K562 (cell line): ENCODE results near the gene FAM131C. TPM values are rescaled to one million over a fixed set of nuclear protein-coding genes. Genes with fewer than 3 reads are reported as not detected.

Experiments
- BCOR ChIP-seq: fragments of 450-650 bp; IDR thresholded peaks from 2 replicates; pipeline ENCODE4 v1.6.1; 2016
- CC2D1A ChIP-seq: fragments of 450-650 bp; IDR thresholded peaks from 2 replicates; pipeline ENCODE4 v1.6.1; 2017; ENCODE audit warnings: mild to moderate bottlenecking
- CCAR2 ChIP-seq: fragments of 200-400 bp; formaldehyde crosslinking; IDR thresholded peaks from 2 replicates; pipeline ENCODE4 v1.6.1; 2017; ENCODE audit warnings: mild to moderate bottlenecking, low read depth, low read length
- CEBPB ChIP-seq: fragments of 450-650 bp; IDR thresholded peaks from 2 replicates; pipeline ENCODE4 v1.6.1; 2016; ENCODE audit warnings: missing genetic modification characterization, missing compliant biosample characterization
- COPS2 ChIP-seq: fragments of 450-650 bp; conservative IDR thresholded peaks from 2 replicates; pipeline ENCODE4 v1.6.1; 2016; ENCODE audit warnings: mild to moderate bottlenecking, moderate library complexity
- FOXJ2 ChIP-seq: fragments of 200-800 bp; sonication (Bioruptor generic); IDR thresholded peaks from 2 replicates; pipeline ENCODE4 v1.6.1; 2016; ENCODE audit warnings: missing genetic modification characterization, missing compliant biosample characterization
- HDAC2 ChIP-seq: fragments of 450-650 bp; IDR thresholded peaks from 2 replicates; pipeline ENCODE4 v1.6.1; 2016; ENCODE audit warnings: mild to moderate bottlenecking
- ILF3 ChIP-seq: fragments of 450-650 bp; IDR thresholded peaks from 2 replicates; pipeline ENCODE4 v1.6.1; 2018; ENCODE audit warnings: antibody characterized with exemption, mild to moderate bottlenecking, moderate library complexity, borderline replicate concordance
- KAT7 ChIP-seq: sonication (generic); formaldehyde crosslinking; IDR thresholded peaks from 2 replicates; pipeline ENCODE4 v1.8.0; 2022; ENCODE audit warnings: missing genetic modification reagents, mild to moderate bottlenecking, borderline replicate concordance
- KLF6 ChIP-seq: fragments of 250-450 bp; sonication (Bioruptor Pico); IDR thresholded peaks from 2 replicates; pipeline ENCODE4 v1.4.0; 2020; ENCODE audit warnings: mild to moderate bottlenecking, moderate library complexity, borderline replicate concordance
- MED1 ChIP-seq: sonication (generic); formaldehyde crosslinking; IDR thresholded peaks from 2 replicates; pipeline ENCODE4 v1.8.1; 2023; ENCODE audit warnings: missing genetic modification reagents, borderline replicate concordance
- NFIC ChIP-seq: fragments of 450-650 bp; IDR thresholded peaks from 2 replicates; pipeline ENCODE4 v1.6.1; 2017; ENCODE audit warnings: mild to moderate bottlenecking, inconsistent platforms
- NR3C1 ChIP-seq: sonication (generic); formaldehyde crosslinking; IDR thresholded peaks from 2 replicates; pipeline ENCODE4 v1.8.1; 2022; ENCODE audit warnings: missing genetic modification reagents
- RUNX1 ChIP-seq: sonication (generic); IDR thresholded peaks from 2 replicates; pipeline ENCODE4 v1.6.1; 2016; ENCODE audit warnings: antibody characterized with exemption, low read depth
- SP2 ChIP-seq: IDR thresholded peaks from 2 replicates; pipeline ENCODE4 v1.6.1; 2011; ENCODE audit warnings: mild to moderate bottlenecking, low read depth, low read length, moderate library complexity; ENCODE audit not compliant: poor library complexity, severe bottlenecking; ENCODE audit errors: extremely low read depth
- TAF1 ChIP-seq: IDR thresholded peaks from 2 replicates; pipeline ENCODE4 v1.6.1; 2011; ENCODE audit warnings: mild to moderate bottlenecking, low read length, moderate library complexity; ENCODE audit not compliant: insufficient read depth, control insufficient read depth, severe bottlenecking; ENCODE audit errors: extremely low read depth
- YBX1 ChIP-seq: fragments of 450-650 bp; IDR thresholded peaks from 2 replicates; pipeline ENCODE4 v1.7.1; 2016; ENCODE audit warnings: mild to moderate bottlenecking
- ZNF589 ChIP-seq: fragments of 200-800 bp; sonication (Bioruptor generic); IDR thresholded peaks from 2 replicates; pipeline ENCODE4 v1.6.1; 2016; ENCODE audit warnings: low read depth, missing genetic modification characterization, missing compliant biosample characterization
- polyA plus RNA-seq, 8 experiments: library from polyadenylated mRNA; depleted of rRNA in 4 of 8; stranded (reverse) in 5 of 8; unstranded in 3 of 8; fragments of >200 nt; fragmentation: Nextera tagmentation in 2 of 8; fragmentation: Illumina TruSeq in 1 of 8; extraction: Ambion mirVana in 2 of 8; extraction: Trizol in 1 of 8; gene quantifications; 2 replicates each; pipeline versions ENCODE4 v1.2.1 to v1.2.3, GENCODE V29; 2011 to 2014; ENCODE audit warnings: inconsistent platforms in 1 of 8, missing spikeins in 1 of 8
- total RNA-seq, 7 experiments: library from RNA; depleted of rRNA in 6 of 7; stranded (reverse); fragments of >200 nt in 6 of 7; fragmentation: Illumina TruSeq in 2 of 7; extraction: Trizol in 2 of 7; gene quantifications; 2 replicates each; pipeline versions ENCODE4 v1.2.1 to v1.2.3, GENCODE V29; 2011 to 2021; ENCODE audit warnings: low replicate concordance in 1 of 7
- TF ChIP-seq, protein P1 (sequence below): fragments of 250-450 bp; sonication (Bioruptor Pico); IDR thresholded peaks from 2 replicates; pipeline ENCODE4 v1.5.0; 2021; ENCODE audit warnings: mild to moderate bottlenecking, borderline replicate concordance
- TF ChIP-seq, protein P2 (sequence below): sonication (generic); formaldehyde crosslinking; IDR thresholded peaks from 2 replicates; pipeline ENCODE4 v1.9.0; 2022; ENCODE audit warnings: mild to moderate bottlenecking, missing genetic modification reagents
- TF ChIP-seq, protein P3 (sequence below): fragments of 250-450 bp; sonication (Bioruptor Pico); IDR thresholded peaks from 2 replicates; pipeline ENCODE4 v1.8.0; 2021; ENCODE audit warnings: moderate library complexity, mild to moderate bottlenecking, inconsistent platforms
- TF ChIP-seq, protein P4 (sequence below), 2 experiments: IDR thresholded peaks; 2 replicates each; pipeline ENCODE4 v1.6.1; 2012; ENCODE audit warnings: improper control_type of control experiment in 2 of 2, low read depth in 2 of 2, low read length in 2 of 2, borderline replicate concordance in 1 of 2
- TF ChIP-seq, protein P5 (sequence below): sonication (generic); formaldehyde crosslinking; IDR thresholded peaks from 2 replicates; pipeline ENCODE4 v1.8.0; 2022; ENCODE audit warnings: missing genetic modification reagents, mild to moderate bottlenecking, moderate library complexity, borderline replicate concordance

The FAM131C gene
- total and polyA plus RNA-seq, 9 of the 15 experiments (the other 6 are each of a cell fraction or from before 2014, with no cell fraction given) = 0.10 to 0.29 (median 0.16) TPM; not detected in 6

DNA sequence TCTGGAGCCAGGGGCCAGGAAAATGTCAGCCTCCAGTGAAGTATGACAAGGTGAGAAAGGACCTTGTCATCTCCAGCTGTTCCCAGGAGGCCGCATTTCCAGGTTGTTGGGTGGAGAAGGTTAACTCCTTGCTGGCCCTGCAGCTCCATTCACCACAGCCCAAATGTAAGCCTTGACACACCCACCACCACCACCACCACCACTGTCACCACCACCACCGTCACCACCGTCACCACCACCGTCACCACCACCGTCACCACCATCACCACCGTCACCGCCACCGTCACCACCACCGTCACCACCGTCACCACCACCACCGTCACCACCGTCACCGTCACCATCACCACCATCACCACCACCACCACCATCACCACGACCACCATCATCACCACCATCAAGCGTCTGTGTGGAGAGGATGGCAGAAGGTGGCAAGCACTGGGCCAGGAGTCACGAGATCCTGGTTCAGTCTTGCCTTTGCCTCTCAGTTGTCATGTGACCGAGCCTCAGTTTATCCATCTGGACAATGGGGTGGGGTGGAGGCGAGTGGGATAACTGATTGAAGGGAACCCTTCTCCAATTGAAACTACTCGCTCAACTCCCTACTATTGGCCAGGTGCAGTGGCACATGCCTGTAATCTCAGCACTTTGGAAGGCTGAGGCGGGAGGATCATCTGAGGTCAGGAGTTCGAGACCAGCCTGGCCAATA is 21.2 kb upstream of the FAM131C start (continued):
- TF ChIP-seq CCAR2 = no peak
- TF ChIP-seq, protein P1, sequence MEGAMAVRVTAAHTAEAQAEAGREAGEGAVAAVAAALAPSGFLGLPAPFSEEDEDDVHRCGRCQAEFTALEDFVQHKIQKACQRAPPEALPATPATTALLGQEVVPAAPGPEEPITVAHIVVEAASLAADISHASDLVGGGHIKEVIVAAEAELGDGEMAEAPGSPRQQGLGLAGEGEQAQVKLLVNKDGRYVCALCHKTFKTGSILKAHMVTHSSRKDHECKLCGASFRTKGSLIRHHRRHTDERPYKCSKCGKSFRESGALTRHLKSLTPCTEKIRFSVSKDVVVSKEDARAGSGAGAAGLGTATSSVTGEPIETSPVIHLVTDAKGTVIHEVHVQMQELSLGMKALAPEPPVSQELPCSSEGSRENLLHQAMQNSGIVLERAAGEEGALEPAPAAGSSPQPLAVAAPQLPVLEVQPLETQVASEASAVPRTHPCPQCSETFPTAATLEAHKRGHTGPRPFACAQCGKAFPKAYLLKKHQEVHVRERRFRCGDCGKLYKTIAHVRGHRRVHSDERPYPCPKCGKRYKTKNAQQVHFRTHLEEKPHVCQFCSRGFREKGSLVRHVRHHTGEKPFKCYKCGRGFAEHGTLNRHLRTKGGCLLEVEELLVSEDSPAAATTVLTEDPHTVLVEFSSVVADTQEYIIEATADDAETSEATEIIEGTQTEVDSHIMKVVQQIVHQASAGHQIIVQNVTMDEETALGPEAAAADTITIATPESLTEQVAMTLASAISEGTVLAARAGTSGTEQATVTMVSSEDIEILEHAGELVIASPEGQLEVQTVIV (CRISPR knock-in tag) = no peak
- TF ChIP-seq NR3C1 (CRISPR knock-in tag) = no peak
- TF ChIP-seq, protein P2, sequence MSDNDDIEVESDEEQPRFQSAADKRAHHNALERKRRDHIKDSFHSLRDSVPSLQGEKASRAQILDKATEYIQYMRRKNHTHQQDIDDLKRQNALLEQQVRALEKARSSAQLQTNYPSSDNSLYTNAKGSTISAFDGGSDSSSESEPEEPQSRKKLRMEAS (CRISPR knock-in tag) = 0 out of 2 replicates have a peak, but pooled peaks have one; percentile 20
- TF ChIP-seq YBX1 = no peak
- no peak for TF ChIP-seq ZNF589 (CRISPR knock-in tag)
- TF ChIP-seq CC2D1A = no peak
- TF ChIP-seq SP2 = no peak
- no peak for TF ChIP-seq MED1 (CRISPR knock-in tag)
- no peak for TF ChIP-seq COPS2
- peak; percentile 11; the same call in 1 of the 2 replicates for TF ChIP-seq NFIC
- TF ChIP-seq BCOR = peak; percentile 97
- TF ChIP-seq TAF1 = no peak
- TF ChIP-seq CEBPB (tag) = no peak
- TF ChIP-seq, protein P3, sequence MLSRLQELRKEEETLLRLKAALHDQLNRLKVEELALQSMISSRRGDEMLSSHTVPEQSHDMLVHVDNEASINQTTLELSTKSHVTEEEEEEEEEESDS (CRISPR knock-in tag) = no peak
- TF ChIP-seq KAT7 (CRISPR knock-in tag) = no peak
- no peak for TF ChIP-seq KLF6 (CRISPR knock-in tag)
- peak; percentile 69; the same call in 1 of the 2 replicates for TF ChIP-seq HDAC2
- TF ChIP-seq, protein P4, sequence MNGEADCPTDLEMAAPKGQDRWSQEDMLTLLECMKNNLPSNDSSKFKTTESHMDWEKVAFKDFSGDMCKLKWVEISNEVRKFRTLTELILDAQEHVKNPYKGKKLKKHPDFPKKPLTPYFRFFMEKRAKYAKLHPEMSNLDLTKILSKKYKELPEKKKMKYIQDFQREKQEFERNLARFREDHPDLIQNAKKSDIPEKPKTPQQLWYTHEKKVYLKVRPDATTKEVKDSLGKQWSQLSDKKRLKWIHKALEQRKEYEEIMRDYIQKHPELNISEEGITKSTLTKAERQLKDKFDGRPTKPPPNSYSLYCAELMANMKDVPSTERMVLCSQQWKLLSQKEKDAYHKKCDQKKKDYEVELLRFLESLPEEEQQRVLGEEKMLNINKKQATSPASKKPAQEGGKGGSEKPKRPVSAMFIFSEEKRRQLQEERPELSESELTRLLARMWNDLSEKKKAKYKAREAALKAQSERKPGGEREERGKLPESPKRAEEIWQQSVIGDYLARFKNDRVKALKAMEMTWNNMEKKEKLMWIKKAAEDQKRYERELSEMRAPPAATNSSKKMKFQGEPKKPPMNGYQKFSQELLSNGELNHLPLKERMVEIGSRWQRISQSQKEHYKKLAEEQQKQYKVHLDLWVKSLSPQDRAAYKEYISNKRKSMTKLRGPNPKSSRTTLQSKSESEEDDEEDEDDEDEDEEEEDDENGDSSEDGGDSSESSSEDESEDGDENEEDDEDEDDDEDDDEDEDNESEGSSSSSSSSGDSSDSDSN (IDR thresholded peaks at IDR 0.05; ENCODE audit: borderline replicate concordance in 1 of 2, low read depth in 2 of 2, low read length in 2 of 2) = no peak
- TF ChIP-seq, protein P5, sequence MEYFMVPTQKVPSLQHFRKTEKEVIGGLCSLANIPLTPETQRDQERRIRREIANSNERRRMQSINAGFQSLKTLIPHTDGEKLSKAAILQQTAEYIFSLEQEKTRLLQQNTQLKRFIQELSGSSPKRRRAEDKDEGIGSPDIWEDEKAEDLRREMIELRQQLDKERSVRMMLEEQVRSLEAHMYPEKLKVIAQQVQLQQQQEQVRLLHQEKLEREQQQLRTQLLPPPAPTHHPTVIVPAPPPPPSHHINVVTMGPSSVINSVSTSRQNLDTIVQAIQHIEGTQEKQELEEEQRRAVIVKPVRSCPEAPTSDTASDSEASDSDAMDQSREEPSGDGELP = no peak
- TF ChIP-seq RUNX1 = no peak
- TF ChIP-seq FOXJ2 (tag) = no peak
- no peak for TF ChIP-seq ILF3
